ENCODE measurements around the gene KIFAP3.

GRCh38 chr1:170063109-170063826 is 11.2 kb downstream of the KIFAP3 start:
- no peak for TF ChIP-seq CTCF (IDR thresholded peaks at IDR 0.05; ENCODE audit: insufficient read depth, low read length)
- no peak for TF ChIP-seq POLR2AphosphoS5 (IDR thresholded peaks at IDR 0.05; ENCODE audit: low read depth)
- no peak for TF ChIP-seq REST (IDR thresholded peaks at IDR 0.05; ENCODE audit: insufficient replicate concordance, low read depth)
- no peak for TF ChIP-seq GABPA (IDR thresholded peaks at IDR 0.05; ENCODE audit: low read depth)
- no peak for TF ChIP-seq SPI1 (IDR thresholded peaks at IDR 0.05; ENCODE audit: borderline replicate concordance, low read depth)

Measured in HL-60 (cell line).